Colon (tissue), 2 donors: ENCODE measurements around the gene GATA3.

Source experiments
- FAIRE-seq: peaks from 2 replicates; lab custom pipeline; 2012; peaks lifted over from hg19 to GRCh38; lab: Jason Lieb, UNC
- donor health status: control.
- donor health status: control.

GATA3 gene

DNA sequence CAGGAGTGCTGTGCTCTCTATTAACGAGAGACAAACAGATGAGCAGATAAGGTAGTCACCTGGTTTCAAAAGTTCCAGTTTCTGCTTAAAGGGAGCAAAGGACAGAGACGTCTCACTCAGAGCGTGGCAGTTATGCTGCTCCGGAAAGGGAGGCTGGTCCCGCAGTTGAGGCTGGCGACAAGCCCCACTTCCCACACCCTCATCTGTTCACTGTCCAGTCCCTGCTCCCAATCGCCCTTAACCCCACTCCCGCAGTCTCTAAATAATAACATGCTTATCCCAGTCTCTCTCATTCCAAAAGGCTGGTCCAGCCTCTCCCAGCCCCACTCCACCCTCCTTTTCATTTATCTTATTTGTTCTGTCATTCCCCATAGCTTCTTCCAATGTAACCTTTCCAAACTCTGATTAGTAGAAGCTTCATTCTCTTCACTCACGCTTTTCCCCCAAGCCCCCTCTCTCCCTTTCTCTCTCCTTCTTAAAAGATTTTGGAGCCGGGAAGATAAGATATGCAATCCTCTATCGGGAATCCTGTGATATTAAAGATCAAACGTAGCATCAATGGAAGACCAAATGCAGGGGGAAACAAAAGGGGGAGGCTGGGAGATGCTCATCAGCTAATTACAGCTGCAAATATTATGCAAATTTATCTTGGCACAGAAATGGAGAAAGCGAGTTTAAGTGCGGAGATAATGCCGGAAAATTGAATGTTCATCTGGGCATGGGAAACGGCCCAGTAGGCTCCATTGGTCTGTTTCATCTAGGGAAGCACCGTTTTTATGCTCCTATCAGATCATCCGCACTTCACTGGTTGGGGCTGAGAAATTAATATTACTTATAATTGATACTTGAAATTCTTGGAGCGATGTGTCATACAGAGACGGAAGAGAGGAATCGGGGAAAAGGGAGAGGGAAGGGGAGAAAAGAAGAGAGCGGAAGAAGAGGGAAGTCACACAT, 16.3 kb upstream of the GATA3 start:
- no peak for FAIRE-seq

DNA sequence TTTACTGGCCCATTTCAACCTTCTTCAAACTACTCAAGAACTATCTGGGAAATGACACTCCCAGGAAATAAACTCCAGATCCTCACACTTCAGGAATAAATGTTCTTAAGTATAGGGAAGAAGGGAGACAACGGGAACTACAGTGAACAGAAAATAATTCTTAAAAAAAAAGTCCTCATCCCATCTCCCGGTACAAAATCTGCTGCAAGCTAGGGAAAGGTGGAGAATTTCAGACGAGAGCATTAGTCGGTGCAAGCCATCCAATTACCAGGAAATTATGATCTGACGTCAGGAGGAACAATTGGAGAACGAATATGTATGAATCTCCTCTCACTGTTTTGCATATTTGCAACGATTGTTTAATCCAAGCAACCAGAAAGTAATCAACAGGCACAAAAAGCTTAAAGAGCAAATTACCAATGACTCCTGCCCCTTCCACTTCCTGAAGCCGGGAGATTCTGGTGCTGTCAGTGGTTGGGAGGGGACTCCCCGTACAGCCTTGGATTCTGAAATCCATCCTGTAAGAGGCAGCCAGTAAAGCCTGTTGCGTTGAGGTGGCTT, 15.1 kb upstream of the GATA3 start:
- no peak for FAIRE-seq

DNA sequence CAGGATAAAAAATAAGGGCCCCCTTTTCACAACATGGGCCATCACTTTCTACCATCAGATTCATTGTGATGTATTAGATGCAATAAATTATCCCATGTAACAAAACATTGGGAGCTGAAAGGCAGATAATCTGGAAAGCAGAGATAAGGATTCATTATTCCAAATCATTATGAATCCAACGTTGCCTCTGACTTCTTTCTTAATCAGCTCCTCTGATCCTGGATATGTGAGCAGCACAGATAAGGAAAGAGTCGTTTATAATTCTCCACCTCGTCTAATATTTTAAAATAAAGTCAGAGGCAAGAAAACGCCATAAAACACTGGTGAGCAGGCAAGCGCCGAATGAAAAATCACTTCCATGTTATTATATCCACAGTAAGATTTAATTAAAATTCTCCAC, 13.8 kb upstream of the GATA3 start:
- no peak for FAIRE-seq

DNA sequence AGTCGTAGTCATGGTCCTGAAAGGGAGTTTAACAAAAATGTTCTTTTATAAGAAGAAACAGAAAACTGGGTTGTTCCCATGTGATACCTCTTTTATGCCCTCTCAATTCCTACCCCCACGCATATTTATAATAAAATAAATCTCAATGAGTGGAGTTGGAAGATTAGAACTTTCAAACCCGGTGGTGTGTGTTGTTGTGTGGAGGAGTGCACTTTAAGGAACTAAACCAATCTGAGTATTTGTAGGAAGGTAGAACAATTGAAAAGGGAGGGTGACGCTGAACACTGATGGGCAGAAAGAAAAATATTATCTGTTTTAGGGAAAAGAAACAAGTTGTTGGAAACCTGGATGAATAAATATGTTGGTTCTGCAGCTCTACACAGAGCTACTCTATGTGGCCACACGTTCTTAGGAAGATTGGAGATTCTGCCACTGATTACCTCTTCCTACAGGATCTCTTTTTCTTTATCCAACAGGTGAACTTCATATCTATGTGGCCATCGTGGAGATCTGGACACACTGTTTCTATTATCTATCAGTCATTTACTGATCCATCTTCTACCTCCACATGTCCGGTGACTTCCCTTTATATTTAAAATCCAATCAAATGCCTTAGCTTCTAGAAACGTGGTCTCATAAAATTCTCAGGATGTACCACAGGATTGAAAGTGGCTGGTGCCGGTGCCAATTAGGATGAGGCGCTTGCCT, 13.1 kb upstream of the GATA3 start:
- no peak for FAIRE-seq

DNA sequence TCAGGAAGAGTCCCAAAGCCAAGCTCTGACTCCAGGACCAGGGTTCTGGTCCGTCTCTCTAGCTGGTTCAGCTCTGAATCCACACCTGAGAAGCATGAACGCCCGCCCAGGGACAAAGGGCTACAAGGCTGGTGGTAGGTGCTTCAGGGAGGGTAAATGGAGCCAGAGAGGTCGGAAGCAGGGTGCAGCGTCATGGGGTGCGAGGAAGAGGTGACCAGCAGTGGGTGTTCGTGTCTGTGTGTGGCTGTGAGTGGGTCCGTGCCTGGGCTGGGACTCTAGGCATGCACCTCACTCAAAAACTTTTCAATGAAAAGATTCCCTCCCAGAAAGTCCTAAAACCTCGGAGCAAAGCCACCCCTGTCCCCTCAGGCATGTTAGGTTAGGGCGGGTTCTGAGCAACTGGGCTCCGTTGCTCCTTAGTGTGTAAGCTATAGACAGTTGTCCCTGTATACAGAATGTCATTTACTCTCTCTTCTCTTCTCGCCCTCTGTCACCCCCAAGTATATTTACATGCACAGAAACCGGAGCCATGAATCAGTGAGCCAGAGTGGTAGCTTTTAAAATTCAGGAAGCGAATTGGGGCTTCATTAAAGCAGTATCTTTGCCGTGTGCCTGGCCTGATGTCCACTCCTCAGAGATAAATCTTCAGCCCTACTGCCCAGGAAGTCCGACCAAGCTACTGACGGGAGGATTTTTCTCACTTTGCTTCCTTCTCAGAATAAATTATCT, 12.3 kb upstream of the GATA3 start:
- FAIRE-seq = no peak

DNA sequence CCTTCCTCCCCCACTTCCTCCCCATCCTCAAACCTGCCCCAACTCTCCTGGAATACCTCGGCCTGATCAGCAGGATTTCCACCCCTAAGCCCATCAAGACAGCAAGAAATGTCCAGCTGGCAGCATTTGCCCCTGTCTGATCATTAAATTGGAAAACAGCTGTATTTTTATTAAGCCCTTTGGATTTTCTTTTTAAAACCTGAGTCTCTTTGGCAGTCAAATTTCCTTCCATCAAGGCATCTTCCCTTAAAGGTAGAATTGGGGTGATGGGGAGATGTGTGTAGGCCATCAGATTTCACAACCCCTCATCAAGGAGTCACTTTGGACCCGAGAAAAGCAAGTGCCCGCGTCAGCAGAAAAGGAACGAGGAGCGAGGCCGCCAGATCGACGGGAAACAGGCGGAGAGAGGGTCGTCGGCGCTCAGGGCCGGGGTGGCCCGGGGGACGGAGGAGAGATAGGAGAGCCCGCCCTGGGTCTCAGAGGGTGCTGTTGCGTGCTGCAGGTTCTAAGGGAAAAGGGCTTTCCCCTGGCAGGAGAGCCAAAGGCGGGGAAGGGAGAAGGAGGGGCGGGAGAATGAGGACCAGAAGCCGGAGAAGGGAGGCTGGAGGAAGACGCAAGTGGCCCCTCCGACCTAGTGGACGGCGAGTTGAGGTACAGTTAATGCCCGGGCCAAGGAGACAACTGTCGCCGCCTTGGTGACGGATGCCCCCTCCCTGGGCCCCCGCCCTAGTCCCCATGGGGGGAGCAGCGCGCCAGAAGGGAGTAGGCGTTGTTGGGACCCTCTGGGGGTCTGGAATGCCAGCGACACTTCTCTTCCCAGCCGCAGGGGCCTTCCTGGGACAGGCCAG, 11.5 kb upstream of the GATA3 start:
- no peak for FAIRE-seq

DNA sequence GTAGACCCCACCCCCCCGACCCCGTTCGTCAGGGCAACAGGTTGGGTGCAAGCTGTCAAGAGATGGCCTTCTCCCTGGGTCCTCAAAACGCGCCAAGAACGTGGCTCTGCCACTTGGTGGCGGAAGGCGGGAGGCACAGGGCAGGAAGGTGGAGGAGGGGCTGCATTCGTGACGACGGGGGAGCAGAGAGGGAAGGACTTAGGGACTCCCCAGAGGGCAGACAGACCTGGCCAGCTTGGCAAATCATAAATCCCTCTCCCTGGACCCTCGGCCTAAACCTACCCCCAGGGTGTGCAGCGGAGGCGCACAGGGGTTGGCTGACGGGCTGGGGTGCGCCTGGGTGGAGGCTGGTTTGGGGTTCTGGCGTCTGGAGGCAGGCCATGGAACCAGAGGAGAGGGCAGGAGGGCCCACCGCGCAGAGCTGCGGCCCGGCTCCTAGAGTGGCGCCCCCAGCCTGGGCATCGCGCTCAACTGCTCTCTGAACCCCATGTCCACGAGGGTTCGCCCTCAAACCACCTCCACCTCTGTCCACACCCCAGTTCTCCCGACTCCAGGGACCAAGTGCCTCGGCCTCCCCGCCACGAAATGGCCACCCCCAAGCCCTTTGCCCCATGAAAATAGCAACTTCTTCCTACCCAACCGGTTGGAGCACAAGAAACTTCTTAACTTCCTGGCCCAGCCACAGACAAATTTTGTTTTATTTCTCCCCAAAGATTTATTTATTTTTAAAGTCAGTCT, 10.8 kb upstream of the GATA3 start:
- no peak for FAIRE-seq

DNA sequence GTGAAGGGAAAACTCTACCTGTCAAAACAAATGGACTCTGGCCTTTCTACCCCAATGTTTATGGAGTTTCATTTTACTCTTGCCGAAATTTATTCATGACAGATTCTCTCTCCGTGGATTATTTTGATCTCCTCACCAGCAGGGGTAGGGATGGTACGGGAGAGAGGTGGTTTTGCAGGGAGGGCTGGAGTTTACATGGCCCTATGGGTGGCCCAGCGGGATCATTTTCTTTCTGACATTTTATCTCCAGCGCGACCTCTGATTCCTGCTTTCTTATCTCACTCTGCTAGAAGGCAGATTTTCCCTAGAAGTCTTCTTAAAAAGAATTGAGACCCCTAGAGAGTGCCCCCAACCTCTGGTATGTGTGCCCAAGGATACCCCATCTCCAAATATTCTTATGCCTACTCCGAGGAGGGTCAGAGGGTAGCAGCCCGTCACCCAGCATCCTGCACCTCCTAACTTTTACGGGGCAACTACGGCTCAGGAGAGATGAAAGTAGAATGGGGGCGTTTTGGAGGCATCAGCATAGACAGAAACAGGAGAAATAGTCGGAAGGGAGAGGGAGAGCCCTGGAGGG, 10.1 kb upstream of the GATA3 start:
- no peak for FAIRE-seq

DNA sequence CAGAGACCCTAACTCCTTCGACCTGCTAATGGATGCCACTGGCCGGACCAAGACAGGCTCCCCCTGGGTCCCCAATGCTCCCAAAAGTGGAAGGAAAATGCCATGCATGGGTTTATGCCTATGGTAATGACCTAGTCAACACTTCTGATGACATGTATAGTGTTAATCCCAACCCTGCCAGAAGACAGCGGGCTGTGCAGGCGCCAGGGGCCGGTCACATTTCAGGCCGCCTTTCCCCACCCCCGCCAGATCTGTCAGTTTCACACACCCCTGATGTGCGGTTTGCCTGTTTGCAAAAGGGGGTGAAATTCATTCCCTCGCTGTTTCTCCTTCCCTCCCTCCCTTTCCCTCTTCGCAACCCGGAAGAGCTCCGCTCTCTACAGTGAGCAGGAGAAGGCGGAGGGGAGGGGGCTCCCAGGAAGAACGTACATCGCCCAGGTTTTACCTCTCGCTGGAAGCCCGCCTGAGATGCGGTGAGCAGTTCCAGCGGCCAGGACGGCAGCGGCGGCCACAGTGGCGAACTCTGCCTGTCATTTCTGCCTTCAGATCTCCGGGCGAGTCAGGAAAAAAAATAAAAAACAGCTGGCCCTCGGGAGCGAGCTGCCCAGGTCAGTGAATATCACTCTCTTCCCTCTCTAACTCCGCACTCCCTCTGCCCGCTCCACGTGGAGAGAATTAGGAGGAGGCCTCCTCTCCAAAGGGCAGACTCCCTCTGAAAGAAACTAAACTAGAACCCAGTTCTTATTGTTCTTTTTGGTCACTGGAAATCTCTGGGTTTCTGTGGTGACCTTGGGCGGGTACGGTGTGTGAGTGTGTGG, 9.4 kb upstream of the GATA3 start:
- FAIRE-seq = no peak

DNA sequence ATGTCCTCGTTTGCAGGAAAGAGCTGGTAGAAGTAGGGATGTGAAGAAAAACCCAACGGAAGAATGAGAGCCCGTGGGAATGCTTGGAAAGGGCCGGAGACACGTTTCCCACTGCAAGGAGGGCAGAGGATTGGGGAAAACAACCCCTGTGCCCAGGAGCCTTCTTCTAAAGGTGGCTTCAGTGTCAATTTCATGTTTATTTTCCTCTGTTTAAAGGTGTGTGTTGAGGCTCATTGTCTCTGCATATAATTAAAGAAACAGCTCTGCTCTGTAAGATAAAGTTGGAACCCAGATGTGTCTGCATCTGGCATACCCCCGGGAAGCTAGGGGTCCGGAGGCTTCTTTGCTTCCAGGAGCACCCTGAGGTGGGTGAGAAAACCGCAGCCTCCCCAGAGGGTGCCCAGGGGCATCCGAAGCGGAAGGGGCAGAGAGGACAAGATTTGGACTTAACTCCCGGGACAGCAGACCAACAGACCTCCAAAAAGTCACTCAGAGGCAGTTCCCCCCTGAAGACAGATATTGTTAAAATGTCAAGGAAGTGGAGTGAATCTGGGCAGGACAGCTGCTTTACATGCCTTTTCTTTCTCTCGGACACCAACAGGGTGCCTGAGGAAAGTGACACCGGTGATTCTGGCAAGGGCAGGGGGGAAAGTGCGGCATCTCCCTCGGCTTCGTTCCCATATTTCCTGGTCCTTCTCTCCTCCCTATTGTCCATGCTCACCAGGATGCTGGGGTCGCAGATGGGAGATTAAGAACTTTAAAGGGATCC, 8.6 kb upstream of the GATA3 start:
- FAIRE-seq = no peak

DNA sequence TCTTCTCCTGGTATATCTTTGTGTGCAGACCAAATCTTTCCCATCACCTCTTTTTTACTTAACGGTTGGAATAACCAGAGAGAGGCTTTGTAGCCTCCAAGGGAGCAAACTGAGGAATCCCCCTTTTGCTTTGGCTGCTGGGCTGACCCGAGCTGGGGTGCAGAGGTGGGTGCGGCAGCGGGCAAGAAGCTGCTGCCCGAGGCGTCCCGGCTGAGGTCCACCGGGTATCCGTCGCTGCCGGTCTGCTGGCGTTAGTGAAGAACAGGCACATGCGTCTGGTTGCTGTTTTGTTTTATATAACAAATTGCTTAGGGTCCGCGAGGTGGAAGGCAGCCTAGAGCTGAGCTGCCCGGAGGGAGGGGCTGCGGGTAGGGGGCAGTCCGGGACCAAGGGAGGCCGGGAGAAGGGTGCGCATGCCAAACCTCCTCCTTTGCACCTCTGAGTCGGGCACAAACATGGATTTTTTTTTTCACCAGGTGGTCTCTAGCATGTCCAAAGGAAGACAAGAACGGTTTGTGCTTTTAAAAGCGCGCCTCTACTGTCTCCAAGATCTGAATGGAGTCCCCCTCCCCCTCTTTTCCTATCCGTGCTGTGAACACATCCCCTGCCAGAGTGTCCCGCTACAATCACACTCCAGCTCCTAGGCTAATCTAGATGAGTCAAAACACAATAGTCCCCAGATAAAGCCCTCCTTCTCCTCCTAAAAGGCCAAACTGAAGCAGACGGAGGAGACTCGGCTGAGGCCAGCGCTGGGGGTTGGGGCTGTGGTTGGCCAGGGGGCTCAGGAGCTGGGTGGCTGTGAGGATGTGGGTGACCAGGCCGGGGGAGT, 6.8 kb upstream of the GATA3 start:
- no peak for FAIRE-seq

DNA sequence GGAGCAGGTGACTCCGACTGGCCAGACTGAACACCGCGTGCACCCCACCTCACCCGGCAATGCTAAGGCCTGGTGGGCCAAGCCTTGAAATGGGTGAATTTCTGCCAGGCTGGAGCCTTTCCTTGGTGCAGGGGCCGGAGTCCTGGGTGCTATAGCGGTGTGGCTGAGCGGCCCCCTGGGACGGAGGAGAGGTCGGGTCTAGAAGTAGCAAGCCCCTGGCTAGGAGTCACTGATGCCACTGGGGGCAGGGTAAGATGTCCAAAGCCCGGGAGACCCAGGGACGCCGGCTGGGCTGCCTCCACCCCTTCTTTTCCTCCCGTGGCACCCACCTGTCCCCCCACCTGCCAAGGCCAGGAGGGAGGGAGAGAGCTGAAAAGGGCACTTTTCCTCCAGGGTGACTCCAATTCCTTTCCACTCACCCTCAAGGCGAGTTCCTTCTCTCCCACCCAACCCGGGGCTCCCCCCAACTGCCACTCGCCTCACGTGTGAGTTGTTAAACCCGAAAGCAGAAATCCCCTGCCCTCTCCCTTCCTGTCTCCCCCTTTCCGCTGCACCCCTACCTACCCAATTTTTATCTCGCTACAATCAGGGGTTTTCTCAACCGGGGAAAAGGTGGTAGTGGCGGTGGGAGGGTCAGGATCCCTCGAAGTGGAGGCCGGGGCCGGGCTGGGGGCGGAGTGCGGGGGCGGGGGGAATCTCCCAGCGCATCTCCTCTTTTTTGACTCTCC, 6.0 kb upstream of the GATA3 start:
- no peak for FAIRE-seq

DNA sequence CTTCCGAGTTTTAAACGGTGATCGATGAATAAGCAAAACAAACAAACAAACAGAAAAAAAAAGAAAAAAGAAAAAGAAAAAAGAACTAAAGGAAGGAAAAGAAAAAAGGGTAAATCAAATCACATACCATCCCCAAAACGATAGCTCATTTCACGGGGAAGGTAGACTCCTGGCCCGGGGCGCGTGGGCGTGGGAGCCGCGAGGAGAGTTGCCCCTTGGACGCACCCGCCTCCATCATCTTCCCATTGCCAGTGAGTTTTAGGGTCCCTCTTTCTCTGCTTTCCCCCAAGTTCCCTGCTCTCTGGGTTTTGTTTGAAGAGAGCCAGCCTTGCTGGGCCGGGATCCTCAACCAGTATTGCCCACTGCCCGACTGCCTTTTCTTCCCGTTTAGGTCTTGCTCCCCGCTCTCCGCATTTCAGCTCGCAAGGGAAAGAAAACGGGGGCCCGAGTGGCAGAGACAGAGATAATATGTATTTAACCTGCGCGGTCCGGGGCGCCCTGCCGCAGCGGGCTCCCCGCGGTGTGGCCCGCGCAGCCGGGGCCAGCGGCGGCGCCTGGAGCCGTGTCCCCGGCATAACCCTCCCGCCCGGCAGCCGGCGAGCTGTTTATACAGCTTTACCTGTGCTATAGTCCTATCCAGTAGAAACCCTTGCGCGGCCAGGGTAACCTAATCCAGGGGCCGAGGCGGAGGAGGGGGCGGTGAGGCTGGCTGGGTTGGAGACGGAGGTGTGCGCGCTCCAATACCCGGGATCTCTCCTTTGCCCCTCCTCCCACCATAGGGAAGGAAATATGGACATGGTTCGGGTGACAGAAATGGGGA, 5.2 kb upstream of the GATA3 start:
- FAIRE-seq = no peak

DNA sequence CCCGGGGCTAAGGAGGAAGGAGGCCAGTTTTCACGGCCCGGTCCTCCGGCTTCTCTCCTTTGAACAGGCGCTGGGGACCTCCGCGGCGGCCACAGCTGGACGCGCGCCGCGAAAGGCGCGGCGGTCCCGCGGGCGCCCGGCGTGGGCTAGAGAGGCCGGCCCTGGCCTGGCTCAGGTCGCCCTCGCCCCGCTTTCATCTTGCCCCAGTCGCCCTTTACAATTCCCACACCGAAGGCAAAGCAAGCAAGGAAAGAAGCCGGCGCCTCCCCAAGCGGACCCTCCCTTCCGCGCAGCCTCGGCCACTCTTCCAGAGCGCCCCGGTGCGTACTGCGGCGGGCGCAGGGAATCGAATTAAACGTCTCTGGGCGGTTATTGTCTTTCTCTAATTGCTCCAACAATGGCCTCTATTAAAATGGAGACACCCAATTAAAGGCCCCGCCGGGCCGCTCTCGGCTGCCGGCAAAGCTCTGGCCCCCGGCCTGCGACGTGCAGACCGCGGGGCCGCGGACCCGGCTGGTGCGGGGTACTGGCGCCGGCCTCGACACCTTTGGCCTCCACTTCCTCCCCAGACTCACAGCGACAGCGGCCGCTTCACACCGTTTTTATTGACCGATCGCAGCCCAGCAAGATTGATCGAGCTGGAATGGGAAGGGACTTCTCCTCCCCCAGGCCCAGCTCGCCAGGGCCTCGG, 4.5 kb upstream of the GATA3 start:
- no peak for FAIRE-seq

DNA sequence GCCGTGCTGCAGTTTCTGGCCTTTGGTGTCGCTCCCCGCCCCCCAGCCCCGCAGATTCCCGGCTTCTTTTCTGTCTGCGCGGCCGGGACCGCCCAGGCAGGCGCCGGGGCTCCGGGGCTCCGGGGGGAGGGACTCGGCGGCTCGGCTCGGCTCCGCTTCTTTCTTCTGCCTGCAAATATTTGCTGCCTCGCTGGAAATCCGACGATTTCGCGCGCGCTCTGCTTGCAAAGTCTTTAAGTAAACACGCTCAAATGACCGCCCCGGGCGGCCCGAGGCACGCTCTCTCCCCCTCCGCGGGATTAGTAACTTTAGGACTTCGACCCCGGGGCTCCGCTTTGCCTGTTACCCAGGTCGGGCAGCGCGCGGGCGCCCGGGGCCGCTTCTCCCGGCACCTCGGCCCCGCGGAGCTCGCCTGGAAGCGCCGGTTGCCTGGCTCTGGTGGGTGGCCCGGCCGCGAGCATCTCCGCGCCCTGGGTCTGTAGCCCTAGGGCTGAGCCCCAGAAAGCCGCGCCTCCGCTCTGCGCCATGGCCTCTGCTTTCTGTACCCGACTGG, 3.9 kb upstream of the GATA3 start:
- no peak for FAIRE-seq
